CD14-positive monocyte (primary cell): ENCODE measurements around the gene LHX4. TPM values are rescaled to one million over a fixed set of nuclear protein-coding genes. Genes with fewer than 3 reads are reported as not detected.

ENCODE experiments used
- DNase-seq, 3 donors: peaks; one replicate each; pipeline ENCODE4 v3.0.0-alpha.2; 2011 to 2022
- H2AFZ ChIP-seq: 2 replicates; pipeline ENCODE4 v1.6.0; 2012; ENCODE audit warnings: mild to moderate bottlenecking, low read depth, low read length, inconsistent platforms; ENCODE audit not compliant: insufficient read depth, poor library complexity, severe bottlenecking
- H3K27ac ChIP-seq, 2 donors: 1 replicate in 1 of 2; 2 replicates in 1 of 2; pipeline ENCODE4 v1.5.1; 2012 to 2013; ENCODE audit warnings: low read length in 2 of 2, control low read depth in 1 of 2, inconsistent platforms in 1 of 2, low read depth in 1 of 2, mild to moderate bottlenecking in 1 of 2
- H3K27me3 ChIP-seq, 2 donors: one replicate each; pipeline versions ENCODE4 v1.6.0 to v1.6.1; 2011 to 2013; ENCODE audit warnings: low read length in 2 of 2; ENCODE audit not compliant: control insufficient read depth in 2 of 2, insufficient read depth in 2 of 2
- H3K36me3 ChIP-seq, 2 donors: replicated peaks in 1 of 2; 1 replicate in 1 of 2; 2 replicates in 1 of 2; pipeline versions ENCODE4 v1.5.1 to v1.6.1; 2012 to 2013; ENCODE audit warnings: low read length in 2 of 2, control low read depth in 1 of 2, inconsistent platforms in 1 of 2, mild to moderate bottlenecking in 1 of 2; ENCODE audit not compliant: insufficient read depth in 2 of 2, control insufficient read depth in 1 of 2
- H3K4me1 ChIP-seq, 2 donors: 1 replicate in 1 of 2; 2 replicates in 1 of 2; pipeline versions ENCODE4 v1.5.1 to v1.6.1; 2012 to 2013; ENCODE audit warnings: low read length in 2 of 2, control low read depth in 1 of 2, inconsistent platforms in 1 of 2, mild to moderate bottlenecking in 1 of 2, moderate library complexity in 1 of 2; ENCODE audit not compliant: insufficient read depth in 2 of 2, control insufficient read depth in 1 of 2
- H3K4me2 ChIP-seq: replicated peaks from 2 replicates; pipeline ENCODE3; 2012; ENCODE audit warnings: low read length, moderate library complexity, mild to moderate bottlenecking; ENCODE audit not compliant: poor library complexity, severe bottlenecking; ENCODE audit errors: extremely low read depth
- H3K4me3 ChIP-seq, 3 experiments: fragments of 200-600 bp in 1 of 3; sonication (generic) in 1 of 3; replicated peaks in 1 of 3; 1 replicate in 2 of 3; 2 replicates in 1 of 3; pipeline ENCODE4 v1.5.1; 2011 to 2013; ENCODE audit warnings: low read length in 3 of 3, mild to moderate bottlenecking in 3 of 3, control low read depth in 2 of 3, low read depth in 2 of 3, inconsistent platforms in 1 of 3, moderate library complexity in 1 of 3
- H3K79me2 ChIP-seq: 2 replicates; pipeline ENCODE4 v1.6.0; 2012; ENCODE audit warnings: mild to moderate bottlenecking, control low read depth, inconsistent platforms, low read length, moderate library complexity; ENCODE audit not compliant: insufficient read depth
- H3K9ac ChIP-seq: 2 replicates; pipeline ENCODE4 v1.6.0; 2017; ENCODE audit warnings: low read length, mild to moderate bottlenecking; ENCODE audit not compliant: insufficient read depth, poor library complexity, severe bottlenecking
- H3K9me3 ChIP-seq, 2 donors: replicated peaks in 1 of 2; 1 replicate in 1 of 2; 2 replicates in 1 of 2; pipeline versions ENCODE4 v1.5.1 to v1.6.1; 2012 to 2013; ENCODE audit warnings: low read length in 2 of 2, control low read depth in 1 of 2; ENCODE audit not compliant: control insufficient read depth in 1 of 2, insufficient read depth in 1 of 2
- H4K20me1 ChIP-seq: 2 replicates; pipeline ENCODE4 v1.6.0; 2012; ENCODE audit warnings: mild to moderate bottlenecking, low read length, control low read depth, moderate library complexity; ENCODE audit not compliant: insufficient read depth
- H3K27ac Mint-ChIP-seq, 7 donors: one replicate each; pipeline ENCODE4 v1.8.0; 2020; ENCODE audit warnings: mild to moderate bottlenecking in 7 of 7, mixed read lengths in 7 of 7, moderate library complexity in 6 of 7, inconsistent platforms in 2 of 7
- H3K27me3 Mint-ChIP-seq, 3 donors: one replicate each; pipeline ENCODE4 v1.8.0; 2021 to 2022; ENCODE audit warnings: low read depth in 3 of 3, mild to moderate bottlenecking in 3 of 3, mixed read lengths in 3 of 3, moderate library complexity in 3 of 3, inconsistent platforms in 1 of 3
- H3K36me3 Mint-ChIP-seq, 2 donors: one replicate each; pipeline ENCODE4 v1.8.0; 2020; ENCODE audit warnings: mixed read lengths in 2 of 2, inconsistent platforms in 1 of 2, mild to moderate bottlenecking in 1 of 2
- H3K4me1 Mint-ChIP-seq: one replicate; pipeline ENCODE4 v1.8.0; 2020; ENCODE audit warnings: mild to moderate bottlenecking, mixed read lengths
- H3K4me3 Mint-ChIP-seq, 2 donors: one replicate each; pipeline ENCODE4 v1.8.0; 2020; ENCODE audit warnings: mild to moderate bottlenecking in 2 of 2, mixed read lengths in 2 of 2, moderate library complexity in 1 of 2
- H3K9me3 Mint-ChIP-seq, 7 donors: one replicate each; pipeline ENCODE4 v1.8.0; 2020 to 2022; ENCODE audit warnings: mixed read lengths in 7 of 7, mild to moderate bottlenecking in 6 of 7, moderate library complexity in 6 of 7, inconsistent platforms in 2 of 7
- WGBS: methylation state at CpG from one replicate; pipeline ENCODE4 v1.1.5; 2013; ENCODE audit warnings: missing lambda C conversion rate; ENCODE audit not compliant: insufficient coverage; 5-methylcytosine and 5-hydroxymethylcytosine counted together
- intact Hi-C, 2 donors: fragments of 100-400 bp; cut with micrococcal nuclease; formaldehyde crosslinking; loops; one replicate each; pipeline versions ENCODE4 v1.15.0 to v1.15.1; 2023
- polyA plus RNA-seq, 3 donors: library from polyadenylated mRNA; depleted of rRNA in 1 of 3; unstranded in 2 of 3; stranded (reverse) in 1 of 3; fragments of 300-500 nt in 2 of 3; fragments of >200 nt in 1 of 3; fragmentation: Illumina TruSeq in 2 of 3; gene quantifications; 1 replicate in 2 of 3; 2 replicates in 1 of 3; pipeline ENCODE4 v1.2.3, GENCODE V29; 2012 to 2021
- TF ChIP-seq, protein P1 (sequence below): fragments of 200-600 bp; IDR thresholded peaks from one replicate; pipeline ENCODE4 v1.8.0; 2022; ENCODE audit warnings: antibody characterized with exemption, mild to moderate bottlenecking

Gene LHX4
- polyA plus RNA-seq, 3 donors: not detected

GRCh38 chr1:180262628-180263488 lies 32.8 kb downstream of the LHX4 start:
- H3K27me3 Mint-ChIP-seq: peaks cover 23 to 55% (median 30%) of the 10 kb centered on the region in 3 donors
- no peak overlapping the region for H3K27ac Mint-ChIP-seq
- H4K20me1 ChIP-seq: no peaks in the 10 kb centered on the region
- 82% methylated on average over 9 of the region's 12 CpGs for WGBS
- no peaks in the 10 kb centered on the region for H3K79me2 ChIP-seq
- no peak overlapping the region for H3K27ac ChIP-seq
- H3K27me3 ChIP-seq: peaks cover 0 to 2% of the 10 kb centered on the region in 2 donors
- no peaks in the 10 kb centered on the region for H3K9me3 ChIP-seq
- H3K9ac ChIP-seq: no peak overlapping the region
- DNase-seq: no peak
- H3K4me3 Mint-ChIP-seq: no peak overlapping the region
- H3K4me3 ChIP-seq: no peak overlapping the region
- H3K4me1 Mint-ChIP-seq: peaks cover 3% of the 10 kb centered on the region
- peaks cover 0 to 2% (median 0%) of the 10 kb centered on the region in 7 donors for H3K9me3 Mint-ChIP-seq
- H3K4me2 ChIP-seq: no peak overlapping the region
- H2AFZ ChIP-seq: no peak overlapping the region
- TF ChIP-seq, protein P1, sequence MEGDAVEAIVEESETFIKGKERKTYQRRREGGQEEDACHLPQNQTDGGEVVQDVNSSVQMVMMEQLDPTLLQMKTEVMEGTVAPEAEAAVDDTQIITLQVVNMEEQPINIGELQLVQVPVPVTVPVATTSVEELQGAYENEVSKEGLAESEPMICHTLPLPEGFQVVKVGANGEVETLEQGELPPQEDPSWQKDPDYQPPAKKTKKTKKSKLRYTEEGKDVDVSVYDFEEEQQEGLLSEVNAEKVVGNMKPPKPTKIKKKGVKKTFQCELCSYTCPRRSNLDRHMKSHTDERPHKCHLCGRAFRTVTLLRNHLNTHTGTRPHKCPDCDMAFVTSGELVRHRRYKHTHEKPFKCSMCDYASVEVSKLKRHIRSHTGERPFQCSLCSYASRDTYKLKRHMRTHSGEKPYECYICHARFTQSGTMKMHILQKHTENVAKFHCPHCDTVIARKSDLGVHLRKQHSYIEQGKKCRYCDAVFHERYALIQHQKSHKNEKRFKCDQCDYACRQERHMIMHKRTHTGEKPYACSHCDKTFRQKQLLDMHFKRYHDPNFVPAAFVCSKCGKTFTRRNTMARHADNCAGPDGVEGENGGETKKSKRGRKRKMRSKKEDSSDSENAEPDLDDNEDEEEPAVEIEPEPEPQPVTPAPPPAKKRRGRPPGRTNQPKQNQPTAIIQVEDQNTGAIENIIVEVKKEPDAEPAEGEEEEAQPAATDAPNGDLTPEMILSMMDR: no peak
- H3K36me3 Mint-ChIP-seq: no peaks in the 10 kb centered on the region
- peaks cover 2% of the 10 kb centered on the region in 2 donors for H3K4me1 ChIP-seq
- no peaks in the 10 kb centered on the region for H3K36me3 ChIP-seq
- intact Hi-C loops: no loop called here

GRCh38 chr1:180264595-180264994 lies 34.5 kb downstream of the LHX4 start:
- Histone ChIP-seq H2AFZ (no peak overlapping the region), H3K9ac (no peak overlapping the region), H3K36me3 (no peaks in the 10 kb centered on the region), H3K79me2 (no peaks in the 10 kb centered on the region), H4K20me1 (no peaks in the 10 kb centered on the region), H3K27ac (no peak overlapping the region), H3K9me3 (no peaks in the 10 kb centered on the region), H3K27me3 (peaks cover 0 to 2% of the 10 kb centered on the region in 2 donors), H3K4me2 (no peak overlapping the region), H3K4me3 (no peak overlapping the region), H3K4me1 (peaks cover 13 to 20% of the 10 kb centered on the region in 2 donors)
- Mint-ChIP-seq H3K27ac (no peak overlapping the region), H3K9me3 (peaks cover 0 to 2% (median 0%) of the 10 kb centered on the region in 7 donors), H3K36me3 (peaks cover 0 to 4% of the 10 kb centered on the region in 2 donors), H3K27me3 (peaks cover 13 to 41% (median 26%) of the 10 kb centered on the region in 3 donors), H3K4me3 (peak overlapping the region in 1 of 2 donors; percentile 7), H3K4me1 (peaks cover 20% of the 10 kb centered on the region)
- WGBS: 71% methylated on average over 1 of the region's 2 CpGs
- TF ChIP-seq, protein P1: no peak
- intact Hi-C loops: no loop called here
- no peak for DNase-seq
